ENCODE data around the gene PROX1. TPM values are rescaled to one million over a fixed set of nuclear protein-coding genes. Genes with fewer than 3 reads are reported as not detected.

The PROX1 gene
- total RNA-seq, 2 experiments from 2014 or later, result not detected

DNA sequence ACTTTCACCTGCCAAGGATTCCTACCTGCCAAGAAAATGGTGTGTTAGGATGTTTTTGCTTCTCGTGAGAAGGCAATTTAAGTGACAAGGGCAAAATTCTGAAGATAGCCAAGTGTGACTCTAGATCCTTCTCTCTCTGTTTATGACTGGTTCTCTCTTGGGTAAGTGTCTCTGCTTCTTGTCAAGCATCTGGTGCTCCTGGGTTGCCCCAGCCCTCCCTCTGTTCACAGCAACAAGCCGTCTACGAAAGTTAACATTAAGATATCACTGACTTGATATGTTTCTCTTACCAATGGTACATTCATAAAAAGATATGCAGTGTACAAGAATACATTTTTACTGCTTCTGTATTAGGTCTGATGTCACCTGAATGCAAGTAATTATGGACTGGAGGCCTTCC lies 55.4 kb downstream of the PROX1 start:
- ChIA-PET POLR2A (interaction anchor here (0.8 kb wide), 1 partner anchor 392 kb away, joined by 4 read pairs; no protein-coding TSS in a partner anchor), CTCF (ENCODE audit: unreplicated experiment) (no interaction called here)
- no TSS peak for BruUV-seq (replicated peaks)
- Histone ChIP-seq H3K27ac (ENCODE audit: low read depth, low read length, poor library complexity, severe bottlenecking) (no peak overlapping the region), H3K9me2 (ENCODE audit: insufficient read depth, low read length) (no peaks in the 10 kb centered on the region), H4K20me1 (ENCODE audit: insufficient read depth, low read length) (no peaks in the 10 kb centered on the region), H3K36me3 (ENCODE audit: insufficient read depth, low read length) (no peaks in the 10 kb centered on the region), H3K4me1 (ENCODE audit: insufficient read depth, low read length, poor library complexity, severe bottlenecking) (no peaks in the 10 kb centered on the region), H3K9me3 (ENCODE audit: low read length) (no peaks in the 10 kb centered on the region), H3K4me2 (ENCODE audit: low read length) (no peak overlapping the region), H2AFZ (ENCODE audit: low read length) (no peak overlapping the region), H3K4me3 (ENCODE audit: low read depth, low read length, poor library complexity, severe bottlenecking) (no peak overlapping the region), H3K79me2 (ENCODE audit: insufficient read depth, low read depth, low read length) (no peaks in the 10 kb centered on the region)
- intact Hi-C loops (cut with micrococcal nuclease; ENCODE audit: unreplicated experiment), result no loop called here
- DNase-seq (ENCODE audit: low spot score), result no peak
- TF ChIP-seq EZH2phosphoT487 (IDR thresholded peaks at IDR 0.05; ENCODE audit: borderline replicate concordance, low read depth, low read length), result no peak
- TF ChIP-seq, protein P1, sequence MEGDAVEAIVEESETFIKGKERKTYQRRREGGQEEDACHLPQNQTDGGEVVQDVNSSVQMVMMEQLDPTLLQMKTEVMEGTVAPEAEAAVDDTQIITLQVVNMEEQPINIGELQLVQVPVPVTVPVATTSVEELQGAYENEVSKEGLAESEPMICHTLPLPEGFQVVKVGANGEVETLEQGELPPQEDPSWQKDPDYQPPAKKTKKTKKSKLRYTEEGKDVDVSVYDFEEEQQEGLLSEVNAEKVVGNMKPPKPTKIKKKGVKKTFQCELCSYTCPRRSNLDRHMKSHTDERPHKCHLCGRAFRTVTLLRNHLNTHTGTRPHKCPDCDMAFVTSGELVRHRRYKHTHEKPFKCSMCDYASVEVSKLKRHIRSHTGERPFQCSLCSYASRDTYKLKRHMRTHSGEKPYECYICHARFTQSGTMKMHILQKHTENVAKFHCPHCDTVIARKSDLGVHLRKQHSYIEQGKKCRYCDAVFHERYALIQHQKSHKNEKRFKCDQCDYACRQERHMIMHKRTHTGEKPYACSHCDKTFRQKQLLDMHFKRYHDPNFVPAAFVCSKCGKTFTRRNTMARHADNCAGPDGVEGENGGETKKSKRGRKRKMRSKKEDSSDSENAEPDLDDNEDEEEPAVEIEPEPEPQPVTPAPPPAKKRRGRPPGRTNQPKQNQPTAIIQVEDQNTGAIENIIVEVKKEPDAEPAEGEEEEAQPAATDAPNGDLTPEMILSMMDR (conservative IDR thresholded peaks at IDR 0.05; ENCODE audit: low read length), result no peak

DNA sequence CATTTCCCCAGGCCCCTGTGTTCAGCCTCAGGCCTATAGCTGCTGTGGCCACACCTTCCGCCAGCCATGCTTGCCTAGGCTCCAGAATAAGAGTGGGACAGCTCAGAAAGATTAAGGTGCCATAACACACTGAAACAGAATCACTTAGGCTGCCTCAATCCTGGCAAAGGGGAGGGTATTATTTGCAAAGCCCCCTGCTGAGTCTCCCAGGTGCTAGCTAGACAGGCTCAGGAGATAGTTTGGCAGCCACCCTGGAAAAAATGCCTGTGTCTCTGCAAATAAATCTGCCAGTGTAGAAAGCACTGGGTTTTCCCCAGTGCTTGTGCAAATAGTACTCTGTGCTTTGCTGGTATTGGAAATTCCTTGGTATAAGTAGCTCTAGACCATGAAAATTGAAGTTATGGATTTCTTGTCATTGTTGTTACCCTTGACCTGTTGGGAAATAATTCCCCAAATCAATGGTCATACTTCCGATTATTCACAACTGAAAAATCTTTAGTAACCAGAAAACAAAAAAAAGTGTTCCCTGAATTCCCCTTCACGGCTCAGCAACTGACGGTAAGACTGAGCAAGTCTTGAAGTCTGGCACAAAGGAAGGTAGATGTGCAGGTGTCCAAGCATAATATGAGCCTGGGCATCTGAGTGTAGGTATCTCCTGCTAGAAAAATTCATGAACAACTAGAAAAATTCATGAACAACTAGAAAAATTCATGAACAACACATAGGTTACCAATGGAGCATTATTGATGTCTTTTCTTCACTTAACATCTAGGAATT lies 56.9 kb downstream of the PROX1 start:
- no peaks in the 10 kb centered on the region for H3K9me3 ChIP-seq (ENCODE audit: low read length)
- H3K79me2 ChIP-seq (ENCODE audit: insufficient read depth, low read depth, low read length), result no peaks in the 10 kb centered on the region
- H3K4me1 ChIP-seq (ENCODE audit: insufficient read depth, low read length, poor library complexity, severe bottlenecking), result no peaks in the 10 kb centered on the region
- intact Hi-C loops (cut with micrococcal nuclease; ENCODE audit: unreplicated experiment), result no loop called here
- no peak overlapping the region for H2AFZ ChIP-seq (ENCODE audit: low read length)
- H3K4me2 ChIP-seq (ENCODE audit: low read length), result no peak overlapping the region
- H3K27ac ChIP-seq (ENCODE audit: low read depth, low read length, poor library complexity, severe bottlenecking), result no peak overlapping the region
- ChIA-PET CTCF (ENCODE audit: unreplicated experiment) (no interaction called here), POLR2A (no interaction called here)
- no peak for DNase-seq (ENCODE audit: low spot score)
- H3K9me2 ChIP-seq (ENCODE audit: insufficient read depth, low read length), result no peaks in the 10 kb centered on the region
- no peaks in the 10 kb centered on the region for H4K20me1 ChIP-seq (ENCODE audit: insufficient read depth, low read length)
- BruUV-seq (replicated peaks), result no TSS peak
- TF ChIP-seq EZH2phosphoT487 (IDR thresholded peaks at IDR 0.05; ENCODE audit: borderline replicate concordance, low read depth, low read length), result no peak
- TF ChIP-seq, protein P1 (conservative IDR thresholded peaks at IDR 0.05; ENCODE audit: low read length), result no peak
- H3K4me3 ChIP-seq (ENCODE audit: low read depth, low read length, poor library complexity, severe bottlenecking), result no peak overlapping the region
- no peaks in the 10 kb centered on the region for H3K36me3 ChIP-seq (ENCODE audit: insufficient read depth, low read length)

Measured in OCI-LY7 (cell line).